Dermis microvascular lymphatic vessel endothelial cell (primary cell): ENCODE results near the gene ST7. TPM values are rescaled to one million over a fixed set of nuclear protein-coding genes. Genes with fewer than 3 reads are reported as not detected.

Experiments
- DNase-seq, 2 donors: peaks; one replicate each; pipeline versions ENCODE4 v3.0.0 to v3.0.0-alpha.2; 2010; ENCODE audit warnings: low read depth in 2 of 2
- total RNA-seq: library from RNA; depleted of rRNA; stranded (reverse); fragments of >200 nt; gene quantifications from 2 replicates; pipeline ENCODE4 v1.2.1, GENCODE V29; 2014

Gene ST7
- total RNA-seq, 1 donor from 2014 or later: 12.5 TPM

DNA sequence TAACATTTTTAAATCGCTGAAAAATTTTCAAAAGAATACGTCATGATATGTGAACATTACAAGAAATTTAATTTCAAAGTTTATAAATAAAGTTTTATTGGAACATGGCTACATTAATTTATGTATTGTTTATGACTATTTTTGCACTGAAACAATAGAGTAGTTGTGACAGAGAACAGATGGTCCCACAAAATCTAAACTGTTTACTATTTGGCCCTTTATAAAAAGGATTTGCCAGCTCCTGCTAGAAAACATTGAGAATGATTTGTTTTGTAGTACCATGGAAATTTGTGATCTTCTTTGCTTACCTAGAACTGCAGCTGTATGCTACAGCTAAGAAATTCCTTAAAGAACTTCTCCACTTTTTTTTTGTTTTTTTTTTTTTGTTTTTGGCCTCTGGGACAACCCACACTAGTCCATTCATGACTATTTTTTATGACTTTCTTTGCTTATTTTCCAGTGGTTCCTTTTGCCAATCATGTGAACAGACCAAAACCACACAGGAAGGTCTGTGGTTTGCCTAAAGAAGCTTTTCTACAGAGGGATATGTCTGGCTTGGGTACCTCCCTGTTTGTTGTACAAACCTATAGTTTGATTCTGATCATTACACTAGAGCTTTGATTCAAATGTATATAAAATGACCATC lies 55.7 kb downstream of the ST7 start:
- DNase-seq: no peak

DNA sequence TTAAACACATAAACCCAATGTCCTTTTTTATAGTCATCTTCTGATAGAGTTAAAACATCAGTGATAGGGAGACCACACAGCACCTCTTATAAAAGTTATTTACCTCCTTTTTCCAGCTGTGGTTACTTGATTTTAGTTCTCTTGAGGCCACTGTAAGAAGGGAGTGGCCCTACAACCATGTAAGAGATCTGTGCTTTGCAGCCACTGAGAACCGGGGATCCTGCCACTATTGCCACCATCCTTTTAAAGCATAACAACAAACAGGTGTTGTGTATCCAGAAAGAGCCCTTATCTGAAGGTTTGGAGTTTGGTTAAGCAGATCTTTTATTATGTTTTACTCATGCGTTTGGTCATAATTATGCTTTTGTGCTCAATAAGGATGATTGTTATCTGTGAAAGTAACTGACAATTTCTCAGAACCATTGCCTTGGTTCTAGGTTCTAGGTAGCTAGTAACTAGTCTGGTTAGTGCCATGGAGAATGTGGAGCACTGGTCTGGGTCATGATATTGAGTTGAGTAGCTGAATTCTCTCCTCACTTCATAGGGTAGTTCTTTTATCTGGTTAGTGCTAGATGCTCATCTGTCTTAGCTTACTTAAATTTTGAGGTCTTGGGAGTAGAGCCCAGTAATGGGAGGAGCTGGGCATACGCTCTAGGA lies 56.5 kb downstream of the ST7 start:
- no peak for DNase-seq

DNA sequence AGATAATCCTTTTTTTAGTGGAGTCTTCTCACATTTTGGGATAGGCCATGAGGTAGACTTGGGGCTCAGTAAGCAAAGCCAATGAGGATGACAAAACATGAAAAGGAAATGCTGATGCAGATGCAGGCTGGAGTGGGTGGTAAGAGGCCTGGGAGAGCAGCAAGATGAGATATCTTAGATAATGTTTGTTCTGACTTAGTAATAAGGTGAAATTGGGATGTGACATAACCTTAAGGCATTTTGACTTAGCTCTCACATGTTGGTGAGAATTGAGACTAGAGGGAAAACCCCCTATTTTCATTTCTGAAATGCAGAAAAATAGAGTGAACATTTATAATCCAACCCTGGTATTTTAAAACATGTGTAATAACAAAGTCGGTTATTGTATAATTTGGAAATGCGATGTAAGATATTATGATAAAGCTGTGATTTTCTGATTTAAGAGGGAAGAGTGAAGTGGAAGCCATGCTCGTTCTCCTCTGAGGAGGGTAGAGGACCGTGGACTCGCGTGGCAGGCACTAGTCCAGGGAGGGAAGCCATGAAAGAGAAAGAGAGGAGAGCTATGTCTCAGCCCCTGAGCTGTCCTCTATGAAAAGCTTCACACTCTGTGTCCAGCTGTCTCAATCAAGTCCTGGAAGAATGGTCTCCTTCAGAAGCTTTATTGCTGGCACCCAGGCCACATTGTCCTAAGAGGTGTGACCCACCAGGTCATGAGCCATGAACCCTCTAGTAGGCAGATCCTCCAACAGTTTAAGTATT lies 57.3 kb downstream of the ST7 start:
- DNase-seq: no peak

DNA sequence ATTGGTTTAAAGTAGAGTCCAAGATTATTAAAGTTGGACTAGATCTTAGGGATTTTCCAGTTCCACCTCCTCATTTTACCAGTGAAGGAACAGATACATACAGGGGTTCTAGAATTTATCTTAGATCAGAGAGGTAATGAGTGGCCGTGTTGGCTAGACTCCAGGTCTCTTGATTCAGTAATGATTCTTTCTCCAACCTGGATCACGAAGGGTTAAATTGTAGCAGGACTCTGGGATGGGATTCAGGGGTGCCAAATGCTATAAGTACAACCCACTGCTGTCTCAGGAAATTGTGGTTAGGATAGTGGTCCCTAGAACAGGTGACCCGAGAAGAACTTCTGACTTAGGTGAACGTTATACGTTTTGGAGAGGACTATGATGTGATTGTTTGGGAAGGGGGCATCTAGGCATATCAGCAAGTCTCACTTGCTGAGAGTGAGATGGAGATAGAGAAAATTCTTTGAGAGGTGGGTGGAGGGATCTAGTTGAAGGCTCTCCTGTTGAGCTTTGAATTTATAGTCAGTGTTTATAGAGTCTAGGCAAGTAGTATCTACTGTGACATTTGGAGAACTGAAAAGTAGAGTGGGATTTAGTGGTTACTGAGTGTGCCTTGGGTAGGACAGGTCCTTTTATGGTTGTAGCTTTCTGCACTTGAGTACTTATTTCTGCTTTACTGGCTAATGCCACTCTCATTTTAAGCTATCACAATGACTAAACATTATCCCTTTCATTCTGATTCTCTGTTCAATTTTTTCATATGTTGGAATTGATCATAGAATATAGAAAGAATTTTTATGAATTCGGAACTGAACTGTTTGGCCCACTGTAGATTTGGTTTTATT lies 58.3 kb downstream of the ST7 start:
- no peak for DNase-seq

DNA sequence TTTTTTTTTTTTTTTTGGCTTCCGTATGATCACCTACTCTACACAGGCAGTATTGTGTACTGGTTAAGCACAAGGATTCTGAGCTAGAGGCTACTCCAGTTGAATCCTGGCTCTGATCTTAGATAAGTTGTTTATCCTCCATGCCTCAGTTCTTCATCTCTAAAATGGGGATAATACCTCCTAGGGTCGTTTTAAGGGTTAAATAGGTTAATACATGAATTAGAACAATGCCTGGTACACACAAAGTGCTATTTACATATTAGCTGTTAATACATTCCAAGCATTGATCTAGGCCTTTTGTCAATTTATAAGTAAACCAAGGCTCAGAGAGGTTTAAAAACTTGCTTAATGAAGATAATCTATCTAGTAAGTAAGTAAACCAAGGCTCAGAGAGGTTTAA lies 59.0 kb downstream of the ST7 start:
- no peak for DNase-seq

DNA sequence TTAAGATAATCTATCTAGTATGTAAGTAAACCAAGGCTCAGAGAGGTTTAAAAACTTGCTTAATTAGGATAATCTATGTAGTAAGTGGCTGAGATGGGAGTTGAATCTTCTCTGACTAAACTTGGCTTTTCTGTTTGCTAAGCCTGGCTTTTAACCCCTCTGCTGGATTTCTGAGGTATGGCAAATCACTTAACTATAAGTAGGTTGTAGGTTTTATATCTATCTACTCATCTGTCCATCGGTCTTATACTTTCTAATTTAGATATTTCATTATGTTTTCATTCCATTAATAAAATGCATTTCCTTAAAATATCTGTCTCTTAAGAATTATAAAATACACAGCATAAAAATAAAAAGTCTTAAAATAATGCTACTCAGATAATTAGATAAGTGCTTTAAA lies 59.4 kb downstream of the ST7 start:
- peak in 1 of 2 donors; percentile 52 for DNase-seq

DNA sequence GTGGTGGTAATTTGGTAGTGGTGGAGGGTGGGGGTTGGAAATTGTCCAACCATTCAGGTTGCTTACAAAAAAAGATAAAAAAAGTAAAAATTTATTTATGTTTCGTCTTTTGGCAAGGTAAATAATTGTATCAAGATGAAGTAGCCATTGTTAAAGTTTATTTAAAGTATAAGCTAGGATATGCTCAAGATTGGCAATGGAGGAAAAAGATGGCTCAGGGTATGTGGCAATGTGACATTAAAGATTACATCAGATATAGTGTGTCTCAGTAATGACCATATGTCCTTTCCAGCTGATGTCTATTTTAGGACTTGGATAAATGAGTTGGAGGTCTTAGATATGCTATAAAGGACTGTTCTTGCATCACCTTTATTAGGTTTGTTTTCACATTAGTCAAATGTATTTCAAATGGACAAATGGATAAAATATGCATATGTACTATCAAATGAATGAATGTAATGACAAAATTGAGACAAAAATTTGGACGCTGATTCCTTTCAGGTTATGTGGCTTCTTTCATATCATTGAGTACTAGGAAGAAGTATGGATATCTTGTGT lies 60.9 kb downstream of the ST7 start:
- no peak for DNase-seq

DNA sequence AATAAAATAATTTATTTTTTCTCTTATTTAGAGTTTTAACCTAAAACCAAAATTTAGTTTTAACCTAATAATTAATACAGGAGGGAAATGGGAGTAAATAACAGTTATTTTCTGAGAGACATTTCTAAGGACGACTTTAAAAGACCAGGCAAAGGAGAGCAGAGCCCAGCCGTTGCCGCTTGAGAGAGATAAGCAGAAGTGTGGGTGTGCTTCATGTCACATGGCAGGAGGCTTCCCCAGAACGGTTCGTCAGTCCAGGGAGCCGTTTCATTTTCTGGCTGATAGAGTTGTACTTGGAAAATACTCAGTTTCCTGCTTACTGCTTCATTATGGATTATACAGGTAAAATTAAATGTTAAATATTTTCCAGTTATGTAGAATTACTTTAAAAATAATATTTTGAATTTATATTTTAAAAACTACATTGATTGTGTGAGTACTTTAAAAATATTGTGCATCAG lies 61.4 kb downstream of the ST7 start:
- DNase-seq: peak in 1 of 2 donors; percentile 49

DNA sequence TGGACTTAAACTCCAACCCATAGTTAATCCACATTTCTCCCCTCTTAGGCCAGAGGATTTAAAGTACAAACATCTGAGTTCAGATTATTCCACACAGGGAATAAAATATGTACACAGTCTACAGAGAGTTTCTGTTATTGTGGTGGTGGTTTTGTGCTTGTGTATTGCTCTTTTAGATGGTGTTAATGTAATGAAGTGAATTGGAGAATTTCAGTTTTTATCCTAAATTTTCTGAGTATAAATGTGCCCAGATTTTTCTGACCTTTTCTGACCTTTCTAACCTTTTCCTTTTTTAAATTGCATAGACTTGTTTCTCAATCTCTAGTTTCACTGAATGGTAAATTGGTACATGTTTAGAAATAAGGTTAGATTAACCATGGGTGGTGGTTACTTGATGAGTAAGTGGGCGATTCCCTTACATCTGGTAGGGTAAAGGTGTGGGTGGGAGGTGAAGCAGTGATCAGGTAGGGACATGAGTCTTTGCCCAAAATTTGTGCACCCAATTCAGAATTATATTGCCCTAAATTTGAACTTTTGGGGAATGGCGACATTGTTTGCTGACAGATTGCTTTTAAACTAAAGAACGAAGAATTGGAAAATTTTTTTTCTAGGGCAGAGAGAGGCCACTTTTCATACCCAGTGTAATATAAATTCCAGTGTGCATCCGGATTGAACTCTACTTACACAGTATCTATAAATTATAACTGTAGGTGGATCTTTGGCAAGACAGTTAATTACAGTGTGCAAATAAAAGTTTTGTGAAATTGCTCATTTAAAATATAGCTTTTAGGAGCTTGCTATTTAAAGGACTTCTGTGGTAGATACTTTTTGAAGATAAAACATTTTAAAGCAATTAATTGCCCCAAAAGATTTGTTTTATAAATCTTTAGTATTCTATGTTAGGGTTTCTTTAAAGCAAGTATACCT lies 62.2 kb downstream of the ST7 start:
- no peak for DNase-seq

DNA sequence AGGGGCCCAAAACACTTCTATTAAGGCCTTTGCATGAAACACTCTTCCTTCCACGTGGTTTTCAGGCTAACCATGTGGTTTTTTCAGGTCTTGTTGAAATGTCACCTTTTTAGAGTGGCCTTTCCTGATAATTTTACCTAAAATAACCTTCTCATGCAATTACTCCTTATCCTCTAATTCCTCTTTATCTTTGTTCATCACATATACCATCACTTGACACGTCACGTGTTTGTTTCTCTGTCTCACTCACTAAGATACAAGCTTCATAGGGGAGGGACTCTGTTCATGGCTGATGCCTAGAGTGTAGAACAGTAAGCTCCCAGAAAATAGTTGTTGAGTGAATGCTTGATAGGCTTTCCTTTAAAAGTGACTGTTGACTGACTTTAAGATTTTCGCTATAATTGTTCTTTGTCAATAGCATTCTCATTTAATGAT lies 63.7 kb downstream of the ST7 start:
- no peak for DNase-seq

DNA sequence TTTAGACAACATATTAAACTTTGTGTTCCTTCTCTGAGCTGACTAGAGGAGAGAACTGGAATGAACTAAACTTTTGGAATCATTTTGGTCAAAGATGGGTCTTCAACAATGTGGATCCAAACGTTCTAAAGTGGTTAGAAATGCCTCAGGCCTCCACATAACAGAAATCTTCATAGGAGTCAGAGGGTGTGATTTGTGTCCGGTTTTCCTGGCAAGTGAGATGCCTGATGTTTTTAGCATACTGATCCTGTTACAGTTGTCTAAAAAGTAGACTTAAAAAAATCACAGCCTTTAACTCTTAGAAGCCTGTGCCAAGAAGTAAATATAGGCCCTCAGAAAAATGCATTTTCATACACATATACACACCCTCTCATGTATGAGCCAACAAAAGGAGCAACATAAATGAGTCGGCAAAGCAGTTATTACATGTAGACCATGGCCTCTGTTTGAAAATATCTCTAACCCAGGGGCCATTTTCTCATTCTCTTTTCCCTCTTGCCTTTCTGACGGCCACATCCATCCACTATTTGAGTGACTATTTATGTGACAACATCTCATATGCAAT lies 64.5 kb downstream of the ST7 start:
- no peak for DNase-seq

DNA sequence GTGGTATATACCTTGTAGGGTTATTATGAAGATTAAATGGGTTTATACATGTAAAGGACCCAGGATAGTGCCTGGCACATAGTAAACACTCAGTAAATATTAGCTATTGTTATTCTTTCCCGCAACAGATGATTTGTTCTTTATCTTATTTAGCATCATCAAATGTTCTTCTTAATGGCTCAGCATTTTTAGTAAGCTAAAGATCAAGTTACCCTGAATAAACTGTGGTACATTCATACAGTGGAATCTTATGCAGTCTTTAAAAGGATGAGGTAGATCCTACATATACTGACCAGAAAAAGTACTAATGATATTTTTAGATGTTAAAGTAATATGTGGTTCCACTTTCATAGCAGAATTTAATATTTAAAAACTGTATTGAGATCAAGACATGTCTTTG lies 65.4 kb downstream of the ST7 start:
- DNase-seq: no peak

DNA sequence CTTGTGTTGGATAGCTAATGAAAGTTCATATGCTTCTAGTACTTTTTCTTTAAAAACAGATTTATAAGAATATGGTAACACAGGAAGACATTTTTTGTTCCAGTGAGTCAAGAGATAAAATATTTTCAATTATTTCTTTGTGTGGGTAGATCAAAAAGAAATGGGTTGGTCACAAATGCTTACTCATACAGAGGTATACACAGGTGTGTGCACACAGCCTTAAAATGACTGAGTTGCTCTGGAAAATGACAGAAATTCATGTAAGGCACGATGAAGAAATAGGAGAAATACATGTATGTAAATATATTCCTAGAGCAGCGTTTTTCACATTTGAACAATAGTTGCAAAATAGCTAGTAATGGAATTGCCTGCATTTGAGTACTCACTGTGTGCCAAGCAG lies 66.0 kb downstream of the ST7 start:
- no peak for DNase-seq

DNA sequence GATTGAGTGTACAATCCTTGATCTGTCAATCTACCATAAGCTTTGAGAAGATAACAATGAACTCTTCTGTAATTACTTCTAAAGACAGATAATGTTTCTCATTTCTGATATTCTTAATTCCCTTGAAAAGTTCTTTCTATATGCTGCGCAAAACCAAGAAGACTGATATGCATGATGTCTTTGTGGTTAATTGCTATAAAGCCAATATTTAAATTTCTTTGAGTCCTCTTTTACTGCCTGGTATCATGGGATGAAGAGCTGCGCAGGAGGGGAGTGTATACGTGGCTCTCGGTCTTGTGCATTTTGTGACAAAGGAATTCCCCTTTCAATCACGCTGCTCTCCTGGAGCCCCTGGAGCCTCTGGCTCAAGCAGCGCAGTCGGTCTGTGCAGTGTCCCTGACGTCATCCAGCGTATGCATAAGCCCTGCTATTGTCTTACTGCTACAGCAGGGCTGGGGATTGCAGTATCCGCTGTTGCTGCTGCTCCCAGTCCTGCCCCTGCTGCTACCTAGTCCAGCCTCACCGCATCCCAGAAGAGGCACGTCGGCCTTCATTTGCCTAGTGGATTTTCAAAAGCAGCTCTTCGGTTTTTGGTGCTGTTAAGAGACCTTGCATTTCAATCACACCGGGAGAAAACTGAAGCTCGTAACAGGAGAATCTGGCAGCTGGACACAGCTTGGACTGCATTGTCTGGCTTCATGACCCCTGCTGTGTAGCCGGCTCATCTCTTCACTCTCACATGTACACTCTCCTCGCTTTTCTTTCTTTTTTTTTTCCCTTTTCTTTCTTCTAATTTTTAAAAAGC lies 66.7 kb downstream of the ST7 start:
- peak; percentile 77 to 97 for DNase-seq

DNA sequence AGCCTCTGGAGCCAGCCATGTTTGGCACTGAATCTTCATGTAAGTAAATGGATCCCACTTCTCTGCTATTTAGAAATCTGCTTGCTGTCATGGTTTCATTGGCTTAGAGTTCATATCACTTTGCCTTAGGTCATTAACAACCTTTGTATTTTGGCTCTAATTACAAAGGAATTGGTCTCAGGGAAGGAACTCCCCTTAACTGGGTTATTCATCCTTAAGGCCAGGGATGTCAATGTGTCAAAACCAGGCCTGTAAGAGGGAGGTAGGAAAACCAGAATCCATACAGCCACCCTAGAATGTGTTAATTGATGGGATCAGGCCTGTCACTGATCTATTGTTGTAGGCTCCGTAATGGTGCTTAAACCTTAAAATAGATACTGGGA lies 67.3 kb downstream of the ST7 start:
- DNase-seq: peak in 1 of 2 donors; percentile 31

DNA sequence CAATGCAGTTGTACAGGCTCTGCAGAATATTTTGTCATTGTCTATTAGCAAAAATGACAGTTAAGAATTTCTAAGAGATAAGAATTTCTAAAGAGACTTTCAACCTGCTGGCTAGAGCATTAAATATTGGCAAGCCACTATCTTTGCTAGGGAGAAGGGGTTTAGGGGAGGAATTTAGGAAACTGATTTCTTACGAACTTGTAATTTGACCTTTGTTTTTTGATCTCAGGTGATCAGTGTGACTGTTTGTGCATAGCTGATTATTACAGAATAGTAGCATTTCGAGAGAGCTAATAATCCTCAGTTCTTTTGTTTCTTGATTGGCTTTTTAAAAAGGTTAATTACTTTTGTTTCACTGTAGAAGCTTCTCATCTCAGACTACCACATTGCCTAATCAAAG lies 68.1 kb downstream of the ST7 start:
- no peak for DNase-seq

DNA sequence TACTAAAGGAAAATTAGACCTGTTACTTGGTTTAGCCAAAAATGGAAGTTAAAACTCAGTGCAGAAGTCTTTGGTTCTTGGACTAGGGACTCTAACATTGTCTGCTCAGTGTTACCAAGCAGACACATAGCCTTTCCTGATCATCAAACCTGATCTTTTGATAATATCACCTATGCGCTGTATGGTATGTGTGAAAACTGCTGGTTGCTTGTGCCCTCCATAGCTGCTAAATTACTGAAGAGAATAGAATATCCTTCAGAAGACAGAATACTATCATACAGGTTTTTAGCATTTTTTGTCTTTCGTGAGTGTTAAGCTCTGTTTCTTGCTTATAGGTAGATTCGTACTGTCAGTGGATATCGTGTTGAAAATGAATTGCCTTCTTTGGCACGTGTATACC lies 68.7 kb downstream of the ST7 start:
- no peak for DNase-seq

DNA sequence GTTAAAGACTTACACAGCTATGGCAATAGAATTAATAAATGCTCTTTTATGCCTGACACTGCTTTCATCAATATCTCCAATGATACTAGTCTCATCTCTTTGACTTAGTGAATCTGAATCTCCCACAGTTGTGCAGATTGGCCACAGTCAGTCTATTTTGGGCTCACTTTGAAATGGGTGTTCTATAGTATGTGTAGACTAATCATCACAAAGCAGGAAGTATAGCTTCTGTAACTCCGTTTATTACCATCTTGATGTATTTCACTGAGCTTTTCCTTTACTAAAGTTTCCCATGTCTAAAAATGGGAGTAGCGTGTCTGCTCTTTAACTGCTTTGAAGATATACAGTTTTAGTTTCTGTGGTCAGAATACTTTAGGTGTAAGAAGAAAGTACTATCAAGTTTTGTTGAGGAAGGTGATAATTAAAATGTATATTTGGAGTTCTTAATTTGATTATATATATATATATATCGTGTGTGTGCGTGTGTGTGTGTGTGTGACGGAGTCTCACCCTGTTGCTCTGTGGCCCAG lies 70.1 kb downstream of the ST7 start:
- DNase-seq: no peak

DNA sequence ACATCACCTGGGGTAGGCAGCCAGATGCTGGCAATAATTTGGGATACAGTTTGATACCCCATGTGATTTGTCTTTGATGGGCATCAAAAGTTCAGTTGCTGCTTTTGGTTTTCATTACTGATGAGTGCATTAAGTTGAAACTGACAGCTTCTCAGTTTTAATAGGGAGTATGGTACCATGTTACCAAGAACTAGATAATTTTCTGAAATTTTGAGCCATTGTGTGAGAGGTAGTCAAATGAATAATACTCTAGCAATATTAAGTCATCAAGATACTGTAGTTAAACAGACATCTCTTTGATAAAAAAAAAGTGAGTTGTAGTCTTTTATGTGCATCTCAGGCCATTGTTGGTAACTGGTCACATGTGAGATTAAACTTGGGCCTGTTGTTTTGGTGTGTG lies 71.5 kb downstream of the ST7 start:
- DNase-seq: no peak
